HTERT RPE-1 (cell line): Measurements from ENCODE around the gene ELAVL1.
"Not testable (repeated sequence)": the region's sequence is repeated elsewhere in the genome, so short reads cannot be mapped to it uniquely, and the experiment has no call there.

Experiments used
- in situ Hi-C: fragments of 300-500 bp; cut with MboI; formaldehyde crosslinking; loops from 4 replicates; pipeline ENCODE4 v1.14.3; 2020; ENCODE audit warnings: low sequenced_read_pairs

Gene ELAVL1

GRCh38 chr19:8005534-8006256 is at the start of gene ELAVL1:
ELAVL1 (minus strand) TSS chr19:8005641; CDS start chr19:7991815, 13,826 bp downstream.
- in situ Hi-C loops, result no loop called here

- in situ Hi-C loops, result no loop called here
These were observed 48.7 kb upstream of the ELAVL1 start for GRCh38 chr19:8054169-8054568.

GRCh38 chr19:8052464-8052859 is 47.0 kb upstream of the ELAVL1 start, which contains the start of gene CCL25:
CCL25 (plus strand) TSS chr19:8052760; CDS start chr19:8053050, 290 bp downstream.
- in situ Hi-C loops, result no loop called here

- in situ Hi-C loops, result no loop called here
These were observed 45.0 kb upstream of the ELAVL1 start for GRCh38 chr19:8050274-8051096.

GRCh38 chr19:8046569-8047165 is 41.2 kb upstream of the ELAVL1 start:
- in situ Hi-C loops, result no loop called here

GRCh38 chr19:8045872-8046568 is 40.6 kb upstream of the ELAVL1 start:
- in situ Hi-C loops, result no loop called here

GRCh38 chr19:8044018-8044417 is 38.6 kb upstream of the ELAVL1 start:
- in situ Hi-C loops, result no loop called here

- in situ Hi-C loops, result no loop called here
These were observed 37.5 kb upstream of the ELAVL1 start for GRCh38 chr19:8042900-8043299.

GRCh38 chr19:8041531-8041931 is 36.1 kb upstream of the ELAVL1 start:
- in situ Hi-C loops, result no loop called here

GRCh38 chr19:8039231-8039630 is 33.8 kb upstream of the ELAVL1 start:
- in situ Hi-C loops, result no loop called here

GRCh38 chr19:8038815-8039214 is 33.4 kb upstream of the ELAVL1 start:
- in situ Hi-C loops, result no loop called here

GRCh38 chr19:8036434-8037099 is 31.1 kb upstream of the ELAVL1 start:
- in situ Hi-C loops, result no loop called here

GRCh38 chr19:8034178-8034525 is 28.7 kb upstream of the ELAVL1 start:
- in situ Hi-C loops, result no loop called here

GRCh38 chr19:8033287-8034177 is 28.1 kb upstream of the ELAVL1 start:
- in situ Hi-C loops, result not testable (repeated sequence)

- in situ Hi-C loops, result no loop called here
These were observed 25.5 kb upstream of the ELAVL1 start for GRCh38 chr19:8030960-8031359.

GRCh38 chr19:8028951-8029491 is 23.6 kb upstream of the ELAVL1 start:
- in situ Hi-C loops, result no loop called here

GRCh38 chr19:8025316-8025715 is 19.9 kb upstream of the ELAVL1 start:
- in situ Hi-C loops, result no loop called here

GRCh38 chr19:8024256-8024655 is 18.8 kb upstream of the ELAVL1 start:
- in situ Hi-C loops, result not testable (repeated sequence)

GRCh38 chr19:8023371-8023770 is 17.9 kb upstream of the ELAVL1 start:
- in situ Hi-C loops, result no loop called here
